Measurements from ENCODE around the gene SPOCD1.

The SPOCD1 gene

GRCh38 chr1:31856140-31856539 is 40.3 kb upstream of the SPOCD1 start:
- H3K4me3 ChIP-seq (ENCODE audit: low read length) = no peak overlapping the region
- TF ChIP-seq CTCF (IDR thresholded peaks at IDR 0.05; ENCODE audit: insufficient read depth, low read depth, low read length, missing control alignments) = no peak
- no peak for DNase-seq (ENCODE audit: low read depth)

- TF ChIP-seq CTCF (IDR thresholded peaks at IDR 0.05; ENCODE audit: insufficient read depth, low read depth, low read length, missing control alignments) = no peak
- H3K4me3 ChIP-seq (ENCODE audit: low read length) = no peak overlapping the region
- peak; percentile 63 for DNase-seq (ENCODE audit: low read depth)
Measured at GRCh38 chr1:31855038-31855845, 39.4 kb upstream of the SPOCD1 start.

- no peak for DNase-seq (ENCODE audit: low read depth)
- no peak for TF ChIP-seq CTCF (IDR thresholded peaks at IDR 0.05; ENCODE audit: insufficient read depth, low read depth, low read length, missing control alignments)
- H3K4me3 ChIP-seq (ENCODE audit: low read length) = no peak overlapping the region
Measured at GRCh38 chr1:31849653-31850052, 33.8 kb upstream of the SPOCD1 start.

- H3K4me3 ChIP-seq (ENCODE audit: low read length) = no peak overlapping the region
- no peak for TF ChIP-seq CTCF (IDR thresholded peaks at IDR 0.05; ENCODE audit: insufficient read depth, low read depth, low read length, missing control alignments)
- no peak for DNase-seq (ENCODE audit: low read depth)
Measured at GRCh38 chr1:31848381-31848897, 32.6 kb upstream of the SPOCD1 start.

GRCh38 chr1:31846484-31846883 is 30.7 kb upstream of the SPOCD1 start:
- H3K4me3 ChIP-seq (ENCODE audit: low read length) = no peak overlapping the region
- no peak for DNase-seq (ENCODE audit: low read depth)
- TF ChIP-seq CTCF (IDR thresholded peaks at IDR 0.05; ENCODE audit: insufficient read depth, low read depth, low read length, missing control alignments) = no peak

- TF ChIP-seq CTCF (IDR thresholded peaks at IDR 0.05; ENCODE audit: insufficient read depth, low read depth, low read length, missing control alignments) = peak; percentile 18
- peak; percentile 77 for DNase-seq (ENCODE audit: low read depth)
Measured at GRCh38 chr1:31843506-31843905, 27.7 kb upstream of the SPOCD1 start.

More at GRCh38 chr1:31843506-31843905, 27.7 kb upstream of the SPOCD1 start:
- no peak overlapping the region for H3K4me3 ChIP-seq (ENCODE audit: low read length)

Measured in epithelial cell of esophagus (primary cell).